NOMO-1 treated with DMSO at 0.1 percent for 48 hours (cell line): ENCODE measurements around the gene GPR132.
A peak's percentile ranks its signal among the peaks of the same experiment; 100 is the strongest.
"Not testable (repeated sequence)": the region's sequence is repeated elsewhere in the genome, so short reads cannot be mapped to it uniquely, and the experiment has no call there.

Experiments
- DNase-seq: peaks from one replicate; lab custom pipeline; 2025; ENCODE audit not compliant: unreplicated experiment; lab: John Stamatoyannopoulos, UW

GPR132 gene

DNA sequence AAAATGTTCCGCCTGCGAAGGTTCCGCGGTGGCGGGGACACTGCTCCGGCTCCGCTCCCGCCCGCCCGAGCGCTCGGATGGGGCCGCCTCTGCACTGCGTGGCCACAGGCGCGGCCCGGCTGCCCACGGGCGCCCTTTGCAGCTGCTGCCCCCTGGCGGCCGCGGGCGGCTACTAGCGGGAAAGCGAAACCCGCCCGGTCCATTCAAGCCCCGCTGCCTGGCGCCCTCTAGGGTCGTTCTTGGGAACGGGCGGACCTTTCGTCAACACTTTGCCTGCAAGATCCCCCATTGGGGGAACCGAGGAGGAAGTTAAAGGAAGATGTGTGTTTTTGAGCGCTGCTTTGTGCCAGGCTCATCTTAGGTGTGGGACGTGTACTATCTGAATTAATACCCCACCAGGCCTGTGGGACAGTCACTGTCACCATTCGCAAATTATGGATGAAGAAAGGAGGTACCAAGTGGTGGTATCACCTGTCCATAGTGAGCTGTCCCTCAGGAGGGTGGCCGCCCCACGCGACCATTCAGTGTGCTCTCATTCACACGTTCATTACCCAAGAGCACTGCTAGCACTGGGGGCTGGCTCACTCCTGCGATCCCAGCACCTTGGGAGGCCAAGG is 19.4 kb downstream of the GPR132 start:
- peak; percentile 94 for DNase-seq

DNA sequence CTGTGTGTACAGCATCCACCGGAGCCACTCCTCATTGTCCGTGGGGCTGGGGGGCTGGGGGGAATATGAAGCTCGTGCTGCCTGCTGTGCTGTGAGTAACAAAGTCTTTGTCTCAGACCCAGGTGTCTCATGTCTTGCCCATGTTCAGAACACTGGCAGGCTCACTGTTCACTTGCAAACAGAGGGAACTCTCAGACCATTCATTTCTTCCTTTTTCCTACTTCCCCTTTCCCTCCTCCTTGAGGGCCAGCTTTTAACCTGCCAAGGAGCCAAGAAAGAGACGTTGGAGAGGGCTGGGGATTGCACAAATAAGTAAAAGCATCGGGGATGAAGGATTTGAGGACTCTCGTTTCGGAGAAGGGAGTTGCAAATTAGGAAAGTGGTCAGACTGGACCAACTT is 21.6 kb downstream of the GPR132 start:
- peak; percentile 57 for DNase-seq

DNA sequence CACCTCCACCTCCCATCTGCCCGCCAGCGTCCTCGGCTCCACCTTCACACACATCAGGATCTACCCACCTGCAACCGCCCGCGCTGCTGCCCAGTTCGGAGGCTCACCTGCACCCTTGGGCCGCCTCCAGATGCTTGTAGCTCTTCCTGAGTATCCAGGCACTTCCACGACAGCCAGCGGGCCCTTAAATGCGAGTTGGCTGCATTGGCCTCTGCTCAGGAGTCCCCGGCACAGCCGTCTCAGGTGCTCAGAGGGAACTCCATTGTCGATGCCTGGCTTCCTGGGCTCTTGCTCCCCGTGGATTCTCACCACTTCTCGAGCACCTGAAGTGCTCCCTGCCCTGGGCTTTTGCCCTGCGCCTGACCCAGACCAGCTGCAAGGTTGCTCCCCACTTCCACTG is 22.4 kb downstream of the GPR132 start:
- DNase-seq = no peak

DNA sequence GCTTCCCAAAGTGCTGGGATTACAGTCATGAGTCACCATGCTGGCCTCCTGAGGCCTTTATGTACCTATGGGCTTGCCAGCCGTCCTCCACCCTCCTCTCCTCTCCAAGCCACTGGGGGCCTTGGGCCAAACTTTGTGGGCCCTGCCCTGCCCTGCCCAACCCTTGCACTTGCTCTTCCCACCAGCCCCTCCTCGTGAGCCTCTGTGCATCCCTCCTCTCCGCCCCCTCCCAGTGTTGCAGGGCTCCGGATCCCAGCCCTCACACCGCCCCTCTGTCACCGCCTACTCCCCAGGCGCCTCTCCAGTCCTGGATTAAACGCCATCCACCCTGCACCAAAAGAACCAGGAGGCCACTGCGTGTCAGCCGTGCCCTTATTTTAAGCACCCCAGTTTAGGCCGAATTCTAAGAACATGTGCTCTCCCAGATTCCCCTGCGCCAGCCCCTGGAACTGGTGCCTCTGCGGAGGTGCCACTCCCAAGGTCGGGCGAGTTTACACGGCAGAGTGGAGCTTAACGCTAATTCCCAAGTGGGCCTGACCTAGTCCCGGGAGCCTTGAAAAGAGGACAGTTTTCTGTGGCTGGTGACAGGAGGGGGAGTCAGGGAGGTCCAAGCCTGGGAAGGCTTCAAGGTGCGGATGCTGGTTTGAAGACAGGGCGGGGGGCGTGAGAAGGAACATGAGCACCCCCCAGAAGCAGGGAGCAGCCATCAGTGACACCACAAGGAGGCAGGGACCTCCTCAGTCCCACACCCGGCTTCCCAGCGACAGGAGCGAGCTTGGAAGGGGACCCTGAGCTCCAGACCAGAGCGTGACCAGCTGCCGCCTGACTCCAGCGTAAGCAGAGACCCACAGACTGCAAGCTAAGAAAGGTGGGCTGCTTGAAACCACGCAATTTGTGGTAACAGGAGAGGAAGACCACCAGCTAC is 23.1 kb downstream of the GPR132 start:
- DNase-seq = no peak

DNA sequence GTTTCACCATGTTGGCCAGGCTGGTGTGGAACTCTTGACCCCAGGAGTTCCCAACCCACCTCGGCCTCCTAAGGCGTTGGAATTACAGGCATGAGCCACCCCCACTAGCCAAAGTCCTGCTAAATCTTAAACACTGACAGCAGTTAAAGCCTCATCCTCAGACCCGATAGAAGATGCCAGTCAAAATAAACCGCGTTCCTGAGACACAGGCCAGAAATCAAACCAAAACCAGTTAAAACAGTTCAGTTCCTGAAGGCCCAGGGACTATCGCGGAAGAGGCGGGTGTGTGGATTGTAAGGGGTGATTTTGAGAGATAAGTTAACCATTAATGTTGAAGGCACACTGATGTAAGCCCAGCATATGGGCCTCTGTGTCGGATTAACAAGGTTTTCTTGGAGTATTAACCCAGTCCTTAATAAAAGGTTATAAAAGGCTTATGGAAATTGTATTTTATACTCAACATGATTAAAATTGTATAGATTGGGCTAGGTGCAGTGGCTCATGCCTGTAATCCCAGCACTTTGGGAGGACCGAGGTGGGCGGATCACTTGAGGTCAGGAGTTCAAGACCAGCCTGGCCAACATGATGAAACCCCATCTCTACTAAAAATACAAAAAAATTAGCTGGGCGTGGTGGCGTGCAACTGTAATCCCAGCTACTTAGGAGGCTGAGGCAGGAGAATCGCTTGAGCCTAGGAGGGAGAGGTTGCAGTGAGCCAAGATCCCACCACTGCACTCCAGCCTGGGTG is 25.6 kb downstream of the GPR132 start:
- no peak for DNase-seq

DNA sequence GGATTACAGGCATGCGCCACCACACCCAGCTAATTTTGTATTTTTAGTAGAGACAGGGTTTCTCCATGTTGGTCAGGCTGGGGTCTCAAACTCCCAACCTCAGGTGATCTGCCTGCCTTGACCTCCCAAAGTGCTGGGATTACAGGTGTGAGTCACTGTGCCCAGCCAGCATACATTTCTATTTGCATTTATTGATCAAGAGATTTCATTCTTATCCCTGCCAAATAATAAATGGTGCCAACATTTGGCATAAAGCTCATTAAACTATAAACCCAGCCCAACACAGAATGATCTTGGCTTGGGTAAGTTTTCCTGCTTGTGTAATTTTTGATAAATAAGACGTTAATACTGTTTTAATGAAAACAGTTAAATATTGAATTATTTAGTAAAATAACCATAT is 29.6 kb downstream of the GPR132 start:
- DNase-seq = not testable (repeated sequence)

DNA sequence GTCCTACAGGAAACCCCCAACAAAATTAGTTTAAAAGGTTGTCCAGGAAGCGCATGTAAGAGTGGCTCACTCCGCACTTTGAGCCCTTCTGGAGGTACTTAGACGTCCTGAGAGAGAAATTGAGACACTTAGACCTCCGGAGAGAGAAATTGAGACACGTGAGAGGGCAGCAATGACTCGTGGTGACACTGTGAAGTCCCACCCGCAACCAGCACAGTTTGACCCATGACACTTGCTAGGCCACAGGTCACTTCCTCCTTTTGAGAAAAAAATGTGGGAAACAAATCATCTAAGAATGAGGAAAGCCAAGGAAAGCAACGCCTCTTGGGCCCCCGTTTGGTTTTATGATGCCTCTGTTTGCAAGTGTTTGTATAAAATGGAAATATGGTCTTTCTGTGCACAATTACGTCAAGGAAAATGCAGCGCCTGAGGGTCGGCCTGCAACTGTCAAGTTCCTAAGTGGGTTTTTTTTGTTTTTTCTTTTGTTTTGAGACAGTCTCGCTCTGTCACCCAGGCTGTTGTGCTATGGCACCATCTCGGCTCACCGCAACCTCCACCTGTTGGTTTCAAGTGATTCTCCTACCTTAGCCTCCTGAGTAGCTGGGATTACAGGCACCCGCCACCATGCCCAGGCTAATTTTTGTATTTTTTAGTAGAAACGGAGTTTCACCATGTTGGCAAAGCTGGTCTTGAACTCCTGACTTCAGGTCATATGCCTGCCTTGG is 30.8 kb downstream of the GPR132 start:
- DNase-seq = no peak

DNA sequence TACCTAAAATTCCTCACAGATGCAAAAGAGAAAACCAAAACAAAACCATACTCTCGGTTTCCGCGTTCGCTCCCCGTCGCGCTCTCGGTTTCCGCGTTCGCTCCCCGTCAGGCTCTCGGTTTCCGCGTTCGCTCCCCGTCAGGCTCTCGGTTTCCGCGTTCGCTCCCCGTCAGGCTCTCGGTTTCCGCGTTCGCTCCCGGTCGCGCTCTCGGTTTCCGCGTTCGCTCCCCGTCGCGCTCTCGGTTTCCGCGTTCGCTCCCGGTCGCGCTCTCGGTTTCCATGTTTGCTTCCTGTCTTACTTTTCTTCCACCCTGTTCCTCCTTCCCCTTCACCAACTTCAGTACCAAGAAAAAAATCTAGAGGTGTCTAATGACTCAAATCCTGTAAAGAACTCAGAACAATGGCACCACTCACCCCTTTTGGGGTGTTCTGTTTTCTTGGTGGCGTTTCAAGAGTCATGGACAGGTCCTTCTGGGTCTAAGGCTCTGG is 31.8 kb downstream of the GPR132 start:
- not testable (repeated sequence) for DNase-seq

DNA sequence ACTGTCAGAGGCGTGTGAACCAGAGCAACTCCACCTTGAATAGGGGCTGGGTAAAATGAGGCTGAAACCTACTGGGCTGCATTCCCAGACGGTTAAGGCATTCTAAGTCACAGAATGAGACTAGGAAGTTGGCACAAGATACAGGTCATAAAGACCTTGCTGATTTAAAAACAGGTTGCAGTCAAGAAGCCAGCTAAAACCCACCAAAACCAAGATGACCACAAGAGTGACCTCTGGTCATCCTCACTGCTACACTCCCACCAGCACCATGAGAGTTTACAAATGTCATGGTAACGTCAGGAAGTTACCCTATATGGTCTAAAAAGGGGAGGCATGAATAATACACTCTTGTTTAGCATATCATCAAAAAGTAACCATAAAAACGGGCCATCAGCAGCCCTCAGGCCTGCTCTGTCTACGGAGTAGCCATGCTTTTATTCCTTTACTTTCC is 32.8 kb downstream of the GPR132 start:
- not testable (repeated sequence) for DNase-seq

DNA sequence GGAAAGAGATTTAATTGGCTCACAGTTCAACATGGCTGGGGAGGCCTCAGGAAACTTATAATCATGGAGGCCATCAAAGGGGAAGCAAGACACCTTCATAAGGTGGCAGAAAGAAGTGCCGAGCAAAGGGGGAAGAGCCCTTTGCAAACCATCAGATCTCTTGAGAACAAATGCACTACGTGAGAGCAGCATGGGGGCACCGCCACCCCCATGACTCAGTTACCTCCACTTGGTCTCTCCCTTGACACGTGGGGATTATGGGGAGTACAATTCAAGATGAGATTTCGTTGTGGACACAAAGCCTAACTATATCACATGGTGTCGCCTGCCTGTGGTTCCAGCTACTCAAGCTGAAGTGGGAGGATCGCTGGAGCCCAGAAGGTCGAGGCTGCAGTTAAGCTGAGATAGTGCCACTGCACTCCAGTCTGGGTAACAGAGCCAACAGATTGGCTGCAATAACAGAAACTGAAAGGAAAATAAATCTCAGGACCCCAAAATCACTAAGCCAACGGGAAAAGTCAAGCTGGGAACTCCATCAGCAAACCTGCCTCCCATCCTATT is 34.3 kb downstream of the GPR132 start:
- DNase-seq = no peak

DNA sequence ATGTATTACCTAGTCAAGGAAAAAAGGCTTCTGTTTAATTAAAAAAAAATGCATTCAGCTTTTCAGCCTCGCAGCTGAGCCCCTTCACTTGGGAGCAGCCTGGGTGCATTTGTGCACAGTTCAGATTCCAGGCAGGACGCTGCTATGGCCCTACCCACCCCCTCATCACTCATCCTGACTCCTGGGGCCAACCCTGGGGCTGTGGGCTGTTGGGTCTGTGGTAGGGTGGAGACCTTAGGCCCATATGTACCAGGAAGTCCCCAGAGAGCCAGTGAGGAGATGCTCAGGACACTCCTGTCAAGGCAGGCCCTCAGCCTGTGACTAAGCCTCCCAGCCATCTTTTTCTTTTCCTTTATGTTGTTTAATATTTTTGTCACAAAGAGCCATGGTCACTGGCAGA is 35.0 kb downstream of the GPR132 start:
- no peak for DNase-seq

DNA sequence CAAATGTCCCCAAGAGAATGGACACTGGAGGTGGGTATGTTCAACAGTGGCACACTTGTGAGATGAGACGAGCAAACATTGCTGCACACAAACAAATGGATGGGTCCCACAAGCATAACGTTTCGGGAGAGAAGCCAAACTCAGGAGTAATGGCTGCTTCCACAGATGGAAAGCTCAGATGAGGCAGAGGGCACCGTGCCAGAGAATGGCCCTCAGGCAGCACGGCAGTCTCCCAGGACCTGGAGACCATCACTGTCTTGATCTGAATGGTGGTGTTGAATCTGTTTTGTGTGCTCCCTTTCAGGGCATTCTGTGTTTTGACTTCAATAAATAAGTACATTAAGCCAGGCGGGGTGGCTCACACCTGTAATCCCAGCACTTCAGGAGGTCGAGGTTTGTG is 35.8 kb downstream of the GPR132 start:
- DNase-seq = no peak

DNA sequence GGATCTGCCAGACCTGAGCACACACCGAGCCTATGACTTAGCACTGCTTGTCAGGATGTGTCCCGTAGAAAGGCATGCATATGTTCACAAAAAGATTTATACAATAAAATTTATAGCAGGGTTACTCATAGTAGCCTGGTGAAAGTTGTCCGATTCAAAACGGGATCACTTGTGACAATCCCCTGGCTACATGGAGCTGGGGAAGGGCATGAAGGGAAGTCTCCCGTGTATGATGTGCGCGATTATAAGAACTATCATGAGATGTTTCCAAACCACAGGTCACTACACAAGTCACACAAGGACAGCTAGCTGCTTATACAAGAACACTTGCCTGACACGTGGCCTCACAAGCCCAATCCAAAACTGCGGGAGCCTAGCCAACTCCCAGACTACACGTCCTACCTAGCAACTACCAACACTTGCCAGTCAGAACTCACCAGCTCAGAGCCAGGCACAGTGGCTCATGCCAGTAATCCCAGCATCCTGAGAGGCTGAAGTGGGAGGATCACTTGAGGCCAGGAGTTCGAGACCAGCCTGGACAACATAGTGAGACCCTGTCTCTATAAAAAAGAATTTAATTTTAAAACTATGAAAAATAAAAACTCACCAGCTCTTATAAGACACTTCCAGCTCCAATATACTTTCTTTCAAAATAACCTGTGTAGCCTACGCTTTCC is 36.8 kb downstream of the GPR132 start:
- no peak for DNase-seq

DNA sequence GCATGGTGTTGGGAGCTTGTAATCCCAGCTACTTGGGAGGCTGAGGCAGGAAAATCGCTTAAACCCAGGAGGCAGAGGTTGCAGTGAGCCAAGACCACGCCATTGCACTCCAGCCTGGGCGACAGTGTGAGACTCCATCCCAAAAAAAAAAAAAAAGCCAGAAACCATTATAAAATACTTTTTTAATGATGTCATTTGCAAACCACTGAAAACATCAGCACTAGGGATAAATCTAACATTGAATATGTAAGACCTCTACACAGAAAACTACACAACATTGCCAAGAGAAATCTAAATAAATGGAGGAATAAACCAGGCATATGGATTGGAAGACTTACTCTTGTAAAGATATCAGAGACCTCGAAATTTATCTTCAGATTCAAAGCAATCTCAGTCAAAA is 37.5 kb downstream of the GPR132 start:
- not testable (repeated sequence) for DNase-seq

DNA sequence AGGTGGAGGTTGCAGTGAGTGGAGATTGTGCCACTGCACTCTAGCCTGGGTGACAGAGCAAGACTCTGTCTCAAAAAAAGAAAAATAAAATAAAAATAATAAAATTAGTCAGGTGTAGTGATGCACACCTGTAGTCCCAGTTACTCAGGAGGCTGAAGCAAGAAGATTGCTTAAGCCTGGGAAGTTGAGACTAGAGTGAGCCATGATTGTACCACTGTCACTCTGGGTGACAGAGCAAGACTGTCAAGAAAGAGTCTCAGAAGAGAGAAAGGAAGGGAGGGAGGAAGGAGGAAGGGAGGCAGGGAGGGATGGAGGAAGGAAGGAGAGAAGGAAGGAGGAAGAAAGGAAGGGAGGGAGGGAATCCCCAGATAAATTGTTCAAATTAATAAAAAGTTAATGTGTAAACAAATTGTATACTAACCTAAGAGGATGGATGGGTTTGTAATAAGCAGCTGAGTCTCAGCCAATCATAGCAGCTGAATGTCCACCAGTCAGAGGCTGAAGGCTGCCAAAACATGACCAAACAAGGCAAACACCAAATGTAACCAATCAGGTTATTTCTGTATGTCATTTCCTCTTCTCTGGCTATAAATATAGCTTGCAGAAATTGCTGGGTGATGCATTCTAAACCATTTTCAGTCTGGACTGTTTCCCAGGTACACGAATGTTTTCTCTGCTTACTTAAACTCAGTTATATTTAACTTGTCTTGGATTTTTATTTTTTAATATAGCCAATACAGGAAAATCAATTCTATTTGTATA is 38.2 kb downstream of the GPR132 start:
- DNase-seq = no peak

DNA sequence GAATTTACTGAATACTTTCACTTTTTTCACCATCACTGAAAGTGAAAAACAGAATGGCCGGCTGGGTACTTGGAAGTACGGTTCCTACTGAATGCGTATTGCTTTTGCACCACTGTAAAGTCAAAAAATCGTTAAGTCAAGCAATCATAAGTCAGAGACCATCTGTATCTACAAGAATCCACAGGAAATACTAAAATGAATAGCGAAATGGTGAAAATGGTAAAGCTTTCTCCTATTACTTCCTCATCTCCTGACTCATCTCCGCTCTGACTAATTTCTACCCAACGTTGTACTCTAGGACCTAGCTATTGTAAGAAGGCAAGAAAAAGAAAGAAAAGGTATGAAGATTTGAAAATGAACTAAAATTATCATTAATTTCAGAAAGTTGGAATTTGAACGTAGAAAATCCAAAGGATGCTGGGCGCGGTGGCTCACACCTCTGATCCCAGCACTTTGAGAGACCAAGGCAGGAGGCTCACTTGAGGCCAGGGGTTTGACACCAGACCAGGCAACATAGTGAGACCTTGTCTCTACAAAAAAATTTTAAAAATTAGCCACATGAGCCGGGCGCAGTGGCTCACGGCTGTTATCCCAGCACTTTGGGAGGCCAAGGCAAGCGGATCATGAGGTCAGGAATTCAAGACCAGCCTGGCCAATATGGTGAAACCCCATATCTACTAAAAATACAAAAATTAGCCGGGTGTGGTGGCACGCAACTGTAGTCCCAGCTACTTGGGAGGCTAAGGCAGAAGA is 39.0 kb downstream of the GPR132 start:
- peak; percentile 74 for DNase-seq

DNA sequence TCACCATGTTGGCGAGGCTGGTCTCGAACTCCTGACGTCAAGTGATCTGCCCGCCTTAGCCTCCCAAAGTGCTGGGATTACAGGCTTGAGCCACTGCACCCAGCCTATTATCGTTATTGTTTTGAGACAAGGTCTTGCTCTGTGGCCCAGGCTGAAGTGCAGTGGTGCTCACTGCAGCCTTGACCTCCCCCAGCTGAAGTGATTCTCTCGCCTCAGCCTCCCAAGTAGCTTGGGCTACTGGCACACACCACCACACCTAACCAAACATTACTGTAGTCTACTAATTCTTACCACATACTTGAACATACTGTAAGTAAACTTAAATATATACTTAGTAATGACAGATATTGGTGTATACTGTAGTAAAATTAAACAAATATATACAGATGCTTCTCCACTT is 39.8 kb downstream of the GPR132 start:
- DNase-seq = no peak

DNA sequence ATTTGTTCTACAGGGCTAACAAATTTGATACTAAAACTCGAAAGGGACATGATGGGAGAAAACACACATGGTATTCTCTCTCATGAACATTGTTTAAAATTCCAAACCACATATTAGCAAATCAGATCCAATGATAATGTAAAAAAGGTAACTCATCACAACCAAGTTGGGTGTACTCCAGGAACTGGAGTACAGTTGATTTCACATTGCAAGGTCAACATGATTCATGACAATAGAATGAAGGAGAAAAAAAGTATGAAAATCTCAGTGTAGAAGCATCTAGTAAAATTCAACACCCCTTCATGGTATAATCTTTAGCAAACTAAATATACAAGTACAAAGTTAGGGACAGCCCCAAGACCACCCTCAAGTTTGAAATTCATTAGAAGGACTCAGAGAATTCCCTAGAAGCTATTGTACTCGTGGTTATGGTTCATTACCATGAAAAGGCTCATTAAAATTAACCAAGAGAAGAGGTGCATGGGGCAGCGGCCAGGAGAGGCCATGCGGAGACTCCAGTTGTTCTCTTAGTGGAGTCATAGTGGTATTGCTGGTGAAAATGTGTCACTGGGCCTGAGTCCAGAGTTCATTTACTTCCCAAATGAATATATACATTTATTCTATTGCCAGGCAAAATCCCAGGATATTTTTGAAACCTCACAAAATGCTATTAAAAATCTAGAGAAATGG is 41.3 kb downstream of the GPR132 start:
- DNase-seq = no peak
